Right lobe of liver (tissue), 6 donors: ENCODE data around the gene TTC28. TPM values are rescaled to one million over a fixed set of nuclear protein-coding genes. Genes with fewer than 3 reads are reported as not detected.

Source experiments
- ATAC-seq, 4 donors: fragments of 200-7000 bp; cut with Tn5 transposase; one replicate each; pipeline ENCODE4 v1.9.1; 2020; ENCODE audit warnings: mild to moderate bottlenecking in 4 of 4, moderate library complexity in 4 of 4
- DNase-seq, 3 donors: peaks; one replicate each; pipeline ENCODE4 v3.0.0-alpha.2; 2020
- H3K27ac ChIP-seq, 3 donors: fragments of 200-600 bp; one replicate each; pipeline ENCODE4 v1.8.0; 2022
- H3K27me3 ChIP-seq, 2 donors: fragments of 200-600 bp; one replicate each; pipeline ENCODE4 v1.8.0; 2022
- H3K36me3 ChIP-seq, 4 donors: fragments of 200-600 bp; sonication (generic) in 1 of 4; one replicate each; pipeline versions ENCODE4 v1.5.1 to v1.8.0; 2017 to 2022; ENCODE audit warnings: control low read depth in 1 of 4
- H3K4me1 ChIP-seq, 4 donors: fragments of 200-600 bp; sonication (generic) in 1 of 4; one replicate each; pipeline versions ENCODE4 v1.5.1 to v1.8.0; 2017 to 2022; ENCODE audit warnings: control low read depth in 1 of 4
- H3K4me3 ChIP-seq, 3 donors: fragments of 200-600 bp; one replicate each; pipeline ENCODE4 v1.8.0; 2022
- H3K9me3 ChIP-seq, 4 donors: fragments of 200-600 bp; sonication (generic) in 1 of 4; one replicate each; pipeline versions ENCODE4 v1.5.1 to v1.8.0; 2017 to 2022; ENCODE audit warnings: control low read depth in 1 of 4
- CTCF ChIP-seq, 4 donors: fragments of 200-600 bp in 3 of 4; fragments of 450-650 bp in 1 of 4; IDR thresholded peaks; one replicate each; pipeline versions ENCODE4 v1.5.1 to v1.8.0; 2016 to 2022; ENCODE audit warnings: antibody characterized with exemption in 4 of 4, mild to moderate bottlenecking in 2 of 4
- POLR2A ChIP-seq: fragments of 450-650 bp; IDR thresholded peaks from one replicate; pipeline ENCODE4 v1.6.1; 2017; ENCODE audit warnings: antibody characterized with exemption, mild to moderate bottlenecking
- WGBS: methylation state at CpG from one replicate; pipeline ENCODE4 v1.1.6; 2018; ENCODE audit warnings: low coverage, low lambda C conversion rate; ENCODE audit not compliant: insufficient coverage; ENCODE audit errors: missing lambda C conversion rate; 5-methylcytosine and 5-hydroxymethylcytosine counted together
- intact Hi-C, 2 donors: fragments of 100-400 bp; cut with DNase I; formaldehyde crosslinking; loops; one replicate each; pipeline versions ENCODE4 v1.11.2 to v1.14.1; 2022
- total RNA-seq, 6 experiments: library from RNA; depleted of rRNA in 2 of 6; stranded (reverse); fragments of >200 nt in 2 of 6; fragmentation: NEBNext Ultra II Directional in 3 of 6; extraction: Animal tissue kit (Norgen Biotek cat#: 25700) in 3 of 6; gene quantifications; one replicate each; pipeline versions ENCODE4 v1.1.0 to v1.2.4, GENCODE V29; 2016 to 2023
- donor health status: DM: no; HTN: yes; CAD: no.
- donor health status: DM: no; HTN: no; CAD: no.
- donor health status: DM: no; HTN: no; CAD: no.
- donor health status: DM: no; HTN: yes; CAD: no.
- donor health status: DM: no; HTN: yes; CAD: no.

The TTC28 gene
- total RNA-seq, 6 experiments from 2014 or later, result 9.4 to 38.3 (median 15.0) TPM

- no peak for TF ChIP-seq POLR2A
- TF ChIP-seq CTCF (IDR thresholded peaks at IDR 0.05), result no peak
- Histone ChIP-seq H3K36me3 (no peaks in the 10 kb centered on the region), H3K4me1 (no peaks in the 10 kb centered on the region), H3K27ac (no peak overlapping the region), H3K9me3 (no peaks in the 10 kb centered on the region), H3K4me3 (no peak overlapping the region), H3K27me3 (no peaks in the 10 kb centered on the region)
- ATAC-seq (no peak), DNase-seq (no peak)
- intact Hi-C loops, result no loop called here
- WGBS, result 83% methylated on average over 4 of the region's 4 CpGs
These were observed 272.0 kb downstream of the TTC28 start for GRCh38 chr22:28407645-28408044.

- ATAC-seq, result no peak
- WGBS, result 85% methylated on average over 3 of the region's 3 CpGs
- intact Hi-C loops, result no loop called here
These were observed 273.4 kb downstream of the TTC28 start for GRCh38 chr22:28406246-28406645.

GRCh38 chr22:28405588-28405987 lies 274.1 kb downstream of the TTC28 start:
- Histone ChIP-seq H3K9me3 (no peaks in the 10 kb centered on the region), H3K36me3 (no peaks in the 10 kb centered on the region), H3K4me3 (no peak overlapping the region), H3K27ac (no peak overlapping the region), H3K27me3 (no peaks in the 10 kb centered on the region), H3K4me1 (no peaks in the 10 kb centered on the region)
- intact Hi-C loops, result no loop called here
- ATAC-seq (no peak), DNase-seq (no peak)
- TF ChIP-seq POLR2A (no peak), CTCF (IDR thresholded peaks at IDR 0.05) (no peak)

More at GRCh38 chr22:28406246-28406645, 273.4 kb downstream of the TTC28 start:
- H3K4me3 ChIP-seq, result no peak overlapping the region
- no peak for DNase-seq
- no peaks in the 10 kb centered on the region for H3K9me3 ChIP-seq
- no peak for TF ChIP-seq CTCF (IDR thresholded peaks at IDR 0.05)
- no peak for TF ChIP-seq POLR2A
- H3K4me1 ChIP-seq, result no peaks in the 10 kb centered on the region
- no peaks in the 10 kb centered on the region for H3K36me3 ChIP-seq
- H3K27me3 ChIP-seq, result no peaks in the 10 kb centered on the region
- H3K27ac ChIP-seq, result no peak overlapping the region

GRCh38 chr22:28402539-28402938 lies 277.1 kb downstream of the TTC28 start:
- Histone ChIP-seq H3K9me3 (no peaks in the 10 kb centered on the region), H3K36me3 (no peaks in the 10 kb centered on the region), H3K4me1 (peaks cover 0 to 6% (median 3%) of the 10 kb centered on the region in 4 donors), H3K4me3 (no peak overlapping the region), H3K27ac (no peak overlapping the region), H3K27me3 (no peaks in the 10 kb centered on the region)
- WGBS, result 71% methylated on average over 5 of the region's 5 CpGs
- TF ChIP-seq CTCF (IDR thresholded peaks at IDR 0.05) (no peak), POLR2A (no peak)
- intact Hi-C loops, result no loop called here
- DNase-seq (no peak), ATAC-seq (no peak)

GRCh38 chr22:28402060-28402459 lies 277.6 kb downstream of the TTC28 start:
- Histone ChIP-seq H3K4me3 (no peak overlapping the region), H3K27me3 (no peaks in the 10 kb centered on the region), H3K9me3 (no peaks in the 10 kb centered on the region), H3K36me3 (no peaks in the 10 kb centered on the region), H3K4me1 (peaks cover 0 to 11% (median 4%) of the 10 kb centered on the region in 4 donors), H3K27ac (no peak overlapping the region)
- DNase-seq (no peak), ATAC-seq (no peak)
- TF ChIP-seq POLR2A, result no peak
- TF ChIP-seq CTCF (IDR thresholded peaks at IDR 0.05), result no peak
- intact Hi-C loops, result no loop called here
- 89% methylated on average over 2 of the region's 2 CpGs for WGBS
